Esophagus squamous epithelium (tissue), 4 donors: Measurements from ENCODE around the gene PSMD2.
A peak's percentile ranks its signal among the peaks of the same experiment; 100 is the strongest.

Source experiments
- POLR2A ChIP-seq, 4 donors: fragments of 450-650 bp; IDR thresholded peaks; one replicate each; pipeline ENCODE4 v1.6.1; 2017; ENCODE audit warnings: antibody characterized with exemption in 4 of 4, mild to moderate bottlenecking in 4 of 4, moderate library complexity in 3 of 4
- TF ChIP-seq, protein P1 (sequence below), 6 experiments: fragments of 450-650 bp in 4 of 6; fragments of 200-600 bp in 2 of 6; sonication (generic) in 2 of 6; IDR thresholded peaks; one replicate each; pipeline ENCODE4 v1.5.1; 2016 to 2019; ENCODE audit warnings: antibody characterized with exemption in 6 of 6, mild to moderate bottlenecking in 4 of 6, moderate library complexity in 4 of 6

DNA sequence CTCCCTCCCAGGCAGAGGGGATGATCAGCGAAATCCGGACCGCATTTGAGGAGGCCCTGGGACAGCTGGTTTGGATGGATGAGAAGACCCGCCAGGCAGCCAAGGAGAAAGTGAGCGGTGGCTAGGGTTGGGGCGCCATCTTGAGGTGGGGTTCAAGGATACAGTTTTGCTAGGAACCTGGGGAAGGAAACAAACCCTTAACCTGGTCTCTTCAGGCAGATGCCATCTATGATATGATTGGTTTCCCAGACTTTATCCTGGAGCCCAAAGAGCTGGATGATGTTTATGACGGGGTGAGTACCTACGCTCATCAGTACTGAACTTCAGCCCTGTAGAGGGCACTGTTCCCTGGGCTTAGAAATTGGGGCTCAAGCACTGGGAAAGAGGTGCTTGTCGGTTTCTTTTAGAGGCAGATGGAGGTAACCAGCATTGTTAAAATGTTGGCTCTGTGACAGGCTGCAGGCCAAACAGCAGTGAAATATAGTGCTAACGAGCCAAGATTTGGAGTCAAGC is 9.6 kb upstream of the PSMD2 start:
- TF ChIP-seq, protein P1, sequence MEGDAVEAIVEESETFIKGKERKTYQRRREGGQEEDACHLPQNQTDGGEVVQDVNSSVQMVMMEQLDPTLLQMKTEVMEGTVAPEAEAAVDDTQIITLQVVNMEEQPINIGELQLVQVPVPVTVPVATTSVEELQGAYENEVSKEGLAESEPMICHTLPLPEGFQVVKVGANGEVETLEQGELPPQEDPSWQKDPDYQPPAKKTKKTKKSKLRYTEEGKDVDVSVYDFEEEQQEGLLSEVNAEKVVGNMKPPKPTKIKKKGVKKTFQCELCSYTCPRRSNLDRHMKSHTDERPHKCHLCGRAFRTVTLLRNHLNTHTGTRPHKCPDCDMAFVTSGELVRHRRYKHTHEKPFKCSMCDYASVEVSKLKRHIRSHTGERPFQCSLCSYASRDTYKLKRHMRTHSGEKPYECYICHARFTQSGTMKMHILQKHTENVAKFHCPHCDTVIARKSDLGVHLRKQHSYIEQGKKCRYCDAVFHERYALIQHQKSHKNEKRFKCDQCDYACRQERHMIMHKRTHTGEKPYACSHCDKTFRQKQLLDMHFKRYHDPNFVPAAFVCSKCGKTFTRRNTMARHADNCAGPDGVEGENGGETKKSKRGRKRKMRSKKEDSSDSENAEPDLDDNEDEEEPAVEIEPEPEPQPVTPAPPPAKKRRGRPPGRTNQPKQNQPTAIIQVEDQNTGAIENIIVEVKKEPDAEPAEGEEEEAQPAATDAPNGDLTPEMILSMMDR (IDR thresholded peaks at IDR 0.05), result peak; percentile 25 to 63 (median 41)
- TF ChIP-seq POLR2A (IDR thresholded peaks at IDR 0.05), result no peak
